K562 (cell line): ENCODE data around the gene GNAI3. TPM values are rescaled to one million over a fixed set of nuclear protein-coding genes. Genes with fewer than 3 reads are reported as not detected.

Experiments used
- ATAC-seq: fragments of 200-7000 bp; cut with Tn5 transposase; 3 replicates; pipeline ENCODE4 v1.9.1; 2020; ENCODE audit warnings: moderate library complexity
- BruUV-seq: library from RNA; stranded (reverse); fragments of 400-500 nt; replicated peaks from 2 replicates; lab custom pipeline; 2021; lab: Mats Ljungman, UMichigan
- CTCF ChIA-PET: fragments of 300-600 bp; formaldehyde crosslinking; extraction: SDS; loops from one replicate; lab custom pipeline; 2021; ENCODE audit warnings: low intra/inter-chr PET ratio; lab: Yijun Ruan, JAX
- POLR2A ChIA-PET: fragments of 300-600, 350-650 bp; sonication (Branson Sonifier 250); formaldehyde crosslinking; extraction: SDS; loops from one replicate; lab custom pipeline; 2021; ENCODE audit warnings: antibody characterized with exemption, inconsistent platforms; lab: Yijun Ruan, JAX
- DNase-seq, 4 experiments: peaks; one replicate each; pipeline versions ENCODE4 v3.0.0 to v3.0.0-alpha.2; 2011 to 2018; ENCODE audit warnings: low spot score in 3 of 4, mixed read lengths in 3 of 4; ENCODE audit errors: extremely low read depth in 1 of 4
- FAIRE-seq: peaks from 2 replicates; lab custom pipeline; 2011; peaks lifted over from hg19 to GRCh38; lab: Jason Lieb, UNC
- H2AFZ ChIP-seq: 2 replicates; pipeline ENCODE4 v1.6.0; 2011; ENCODE audit warnings: low read depth, low read length, control low read depth, inconsistent platforms
- H3K27ac ChIP-seq: fragments of 200-600 bp; 3 replicates; pipeline ENCODE4 v1.8.0; 2011; ENCODE audit warnings: low read depth, mild to moderate bottlenecking, control low read depth, inconsistent platforms, low read length, moderate library complexity, mixed read lengths; ENCODE audit errors: extremely low read depth
- H3K27me3 ChIP-seq, 2 experiments: fragments of 300-600 bp in 1 of 2; 2 replicates in 1 of 2; 3 replicates in 1 of 2; pipeline versions ENCODE4 v1.6.0 to v1.8.0; 2011; ENCODE audit warnings: inconsistent platforms in 2 of 2, low read length in 2 of 2, mild to moderate bottlenecking in 1 of 2, mixed read lengths in 1 of 2, moderate library complexity in 1 of 2; ENCODE audit not compliant: control insufficient read depth in 2 of 2, insufficient read depth in 2 of 2
- H3K36me3 ChIP-seq: fragments of 300-600 bp; 3 replicates; pipeline ENCODE4 v1.8.0; 2011; ENCODE audit warnings: mild to moderate bottlenecking, low read length, inconsistent platforms; ENCODE audit not compliant: control insufficient read depth, insufficient read depth
- H3K4me1 ChIP-seq, 2 experiments: fragments of 200-600 bp in 1 of 2; replicated peaks in 1 of 2; 2 replicates in 1 of 2; 3 replicates in 1 of 2; pipeline versions ENCODE4 v1.5.1 to v1.8.0; 2011; ENCODE audit warnings: inconsistent platforms in 2 of 2, low read length in 2 of 2, mild to moderate bottlenecking in 1 of 2, mixed read lengths in 1 of 2, moderate library complexity in 1 of 2; ENCODE audit not compliant: control insufficient read depth in 2 of 2, insufficient read depth in 2 of 2
- H3K4me2 ChIP-seq: 2 replicates; pipeline ENCODE4 v1.6.1; 2011; ENCODE audit warnings: low read length, control low read depth, inconsistent platforms, mixed read lengths; ENCODE audit not compliant: insufficient read depth
- H3K4me3 ChIP-seq: fragments of 200-600 bp; sonication (generic), shearing (Covaris generic); 2 replicates; pipeline ENCODE4 v1.5.1; 2016; ENCODE audit warnings: control low read depth, inconsistent platforms
- H3K79me2 ChIP-seq: fragments of 200-600 bp; 3 replicates; pipeline ENCODE4 v1.8.0; 2011; ENCODE audit warnings: low read length, inconsistent platforms; ENCODE audit not compliant: control insufficient read depth, insufficient read depth
- H3K9ac ChIP-seq, 2 experiments: 2 replicates each; pipeline versions ENCODE4 v1.6.0 to v1.6.1; 2011; ENCODE audit warnings: low read depth in 2 of 2, low read length in 2 of 2, control low read depth in 1 of 2, inconsistent platforms in 1 of 2, mild to moderate bottlenecking in 1 of 2, mixed read lengths in 1 of 2; ENCODE audit not compliant: insufficient read depth in 1 of 2
- H3K9me1 ChIP-seq: one replicate; pipeline ENCODE4 v1.6.0; 2011; ENCODE audit warnings: inconsistent platforms, mild to moderate bottlenecking, low read length, moderate library complexity; ENCODE audit not compliant: control insufficient read depth, insufficient read depth
- H3K9me3 ChIP-seq: replicated peaks from 2 replicates; pipeline ENCODE4 v1.5.1; 2011; ENCODE audit warnings: low read depth, low read length, inconsistent platforms; ENCODE audit not compliant: control insufficient read depth, insufficient read depth
- H4K20me1 ChIP-seq: replicated peaks from 2 replicates; pipeline ENCODE4 v1.6.1; 2011; ENCODE audit warnings: low read length, inconsistent platforms, mixed read lengths; ENCODE audit not compliant: control insufficient read depth, insufficient read depth
- ARID1B ChIP-seq: fragments of 450-650 bp; IDR thresholded peaks from 2 replicates; pipeline ENCODE4 v1.6.1; 2016; ENCODE audit warnings: antibody characterized with exemption, mild to moderate bottlenecking, inconsistent platforms
- BHLHE40 ChIP-seq: IDR thresholded peaks from 2 replicates; pipeline ENCODE4 v1.6.1; 2011; ENCODE audit warnings: low read length, improper control_type of control experiment
- FOXK2 ChIP-seq, 2 experiments: fragments of 450-650 bp; IDR thresholded peaks in 1 of 2; conservative IDR thresholded peaks in 1 of 2; 2 replicates each; pipeline ENCODE4 v1.6.1; 2016; ENCODE audit warnings: low read depth in 2 of 2, mild to moderate bottlenecking in 1 of 2
- GTF2A2 ChIP-seq: IDR thresholded peaks from 2 replicates; pipeline ENCODE4 v1.6.1; 2016; ENCODE audit warnings: mild to moderate bottlenecking, missing genetic modification characterization, missing compliant biosample characterization
- HDAC2 ChIP-seq: fragments of 450-650 bp; IDR thresholded peaks from 2 replicates; pipeline ENCODE4 v1.6.1; 2016; ENCODE audit warnings: mild to moderate bottlenecking
- NONO ChIP-seq, 2 experiments: fragments of 200-400 bp in 1 of 2; fragments of 450-650 bp in 1 of 2; formaldehyde crosslinking in 1 of 2; IDR thresholded peaks; 2 replicates each; pipeline ENCODE4 v1.6.1; 2017; ENCODE audit warnings: low read depth in 2 of 2, mild to moderate bottlenecking in 2 of 2, moderate library complexity in 2 of 2, low read length in 1 of 2
- PPARD ChIP-seq: fragments of 250-450 bp; sonication (Bioruptor Pico); IDR thresholded peaks from 2 replicates; pipeline ENCODE4 v1.8.0; 2022; ENCODE audit warnings: inconsistent platforms, mild to moderate bottlenecking, moderate library complexity
- RBM25 ChIP-seq: fragments of 200-400 bp; formaldehyde crosslinking; IDR thresholded peaks from 2 replicates; pipeline ENCODE4 v1.6.1; 2018; ENCODE audit warnings: low read length, low read depth, moderate library complexity; ENCODE audit not compliant: severe bottlenecking
- SMAD1 ChIP-seq: fragments of 150-350 bp; IDR thresholded peaks from 2 replicates; pipeline ENCODE4 v1.6.1; 2014; ENCODE audit warnings: low read length, low read depth; ENCODE audit not compliant: partially characterized antibody
- TAF9B ChIP-seq: fragments of 450-650 bp; IDR thresholded peaks from 2 replicates; pipeline ENCODE4 v1.6.1; 2018; ENCODE audit warnings: mild to moderate bottlenecking; ENCODE audit not compliant: partially characterized antibody
- TEAD4 ChIP-seq, 2 experiments: sonication (generic) in 1 of 2; formaldehyde crosslinking in 1 of 2; IDR thresholded peaks; 2 replicates each; pipeline versions ENCODE4 v1.6.1 to v1.8.0; 2012 to 2022; ENCODE audit warnings: borderline replicate concordance in 1 of 2, inconsistent platforms in 1 of 2, low read length in 1 of 2, mild to moderate bottlenecking in 1 of 2, missing genetic modification reagents in 1 of 2
- ZFP36 ChIP-seq: fragments of 150-350 bp; IDR thresholded peaks from 2 replicates; pipeline ENCODE4 v1.6.1; 2018; ENCODE audit warnings: low read length, low read depth; ENCODE audit not compliant: partially characterized antibody
- ZNF212 ChIP-seq: fragments of 450-650 bp; formaldehyde crosslinking; IDR thresholded peaks from 2 replicates; pipeline ENCODE4 v1.4.0; 2020; ENCODE audit warnings: mild to moderate bottlenecking
- ZNF282 ChIP-seq: sonication (generic); formaldehyde crosslinking; IDR thresholded peaks from 2 replicates; pipeline ENCODE4 v1.8.1; 2023; ENCODE audit warnings: missing genetic modification reagents
- ZNF589 ChIP-seq: fragments of 200-800 bp; sonication (Bioruptor generic); IDR thresholded peaks from 2 replicates; pipeline ENCODE4 v1.6.1; 2016; ENCODE audit warnings: low read depth, missing genetic modification characterization, missing compliant biosample characterization
- ZNF668 ChIP-seq: fragments of 250-450 bp; sonication (Bioruptor Pico); IDR thresholded peaks from 2 replicates; pipeline ENCODE4 v1.8.0; 2022; ENCODE audit warnings: mild to moderate bottlenecking, inconsistent platforms
- WGBS: fragments of 100-300 bp; shearing (Covaris generic); methylation state at CpG from one replicate; pipeline ENCODE4 v1.1.6; 2016; ENCODE audit warnings: low coverage, mixed read lengths; ENCODE audit not compliant: insufficient coverage; ENCODE audit errors: missing lambda C conversion rate; 5-methylcytosine and 5-hydroxymethylcytosine counted together
- in situ Hi-C: fragments of 300-500 bp; cut with MboI; formaldehyde crosslinking; loops from 4 replicates; pipeline ENCODE4 v1.15.0; 2018; ENCODE audit warnings: inconsistent platforms, mixed read lengths
- intact Hi-C: fragments of 100-400 bp; cut with micrococcal nuclease; formaldehyde crosslinking; loops from 2 replicates; pipeline ENCODE4 v1.14.2; 2022
- polyA plus RNA-seq, 8 experiments: library from polyadenylated mRNA; depleted of rRNA in 4 of 8; stranded (reverse) in 5 of 8; unstranded in 3 of 8; fragments of >200 nt; fragmentation: Nextera tagmentation in 2 of 8; fragmentation: Illumina TruSeq in 1 of 8; extraction: Ambion mirVana in 2 of 8; extraction: Trizol in 1 of 8; gene quantifications; 2 replicates each; pipeline versions ENCODE4 v1.2.1 to v1.2.3, GENCODE V29; 2011 to 2014; ENCODE audit warnings: inconsistent platforms in 1 of 8, missing spikeins in 1 of 8
- total RNA-seq, 7 experiments: library from RNA; depleted of rRNA in 6 of 7; stranded (reverse); fragments of >200 nt in 6 of 7; fragmentation: Illumina TruSeq in 2 of 7; extraction: Trizol in 2 of 7; gene quantifications; 2 replicates each; pipeline versions ENCODE4 v1.2.1 to v1.2.3, GENCODE V29; 2011 to 2021; ENCODE audit warnings: low replicate concordance in 1 of 7
- TF ChIP-seq, protein P1 (sequence below): fragments of 450-650 bp; formaldehyde crosslinking; IDR thresholded peaks from 2 replicates; pipeline ENCODE4 v1.4.0; 2020; ENCODE audit warnings: mild to moderate bottlenecking, mixed read lengths
- TF ChIP-seq, protein P2 (sequence below), 2 experiments: fragments of 250-450 bp in 1 of 2; fragments of 450-650 bp in 1 of 2; sonication (Bioruptor Pico) in 1 of 2; IDR thresholded peaks; 2 replicates each; pipeline versions ENCODE4 v1.6.1 to v1.8.0; 2016 to 2021; ENCODE audit warnings: mild to moderate bottlenecking in 2 of 2, moderate library complexity in 2 of 2, missing compliant biosample characterization in 1 of 2, missing genetic modification characterization in 1 of 2
- TF ChIP-seq, protein P3 (sequence below): fragments of 250-450 bp; sonication (Bioruptor Pico); IDR thresholded peaks from 2 replicates; pipeline ENCODE4 v1.8.0; 2022; ENCODE audit warnings: inconsistent platforms, mild to moderate bottlenecking, moderate library complexity, borderline replicate concordance

GNAI3 gene
- total and polyA plus RNA-seq, 9 of the 15 experiments (the other 6 are each of a cell fraction or from before 2014, with no cell fraction given), result 6.3 to 13.2 (median 8.9) TPM

DNA sequence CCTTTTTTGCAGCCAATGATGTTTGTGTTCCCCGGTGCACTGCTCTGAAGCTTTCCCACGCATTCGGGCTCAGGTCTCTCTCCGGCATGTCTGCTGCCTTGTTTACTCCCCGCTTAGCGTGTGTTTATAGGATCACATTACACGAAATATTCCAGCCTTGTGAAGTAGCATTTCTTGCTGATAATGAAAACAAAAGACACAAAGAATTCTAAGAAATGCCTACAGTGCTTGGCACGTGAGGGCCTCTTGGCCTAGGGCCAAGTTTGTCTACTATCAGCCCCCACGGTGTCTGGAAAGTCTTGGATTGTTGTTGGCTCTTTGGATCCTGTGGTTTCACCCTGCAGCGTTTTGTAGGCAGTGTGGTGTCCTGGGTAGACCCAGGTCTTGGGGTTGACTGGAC, 96.3 kb downstream of the GNAI3 start:
- DNase-seq, result peak in 1 of 4 experiments; percentile 64
- in situ Hi-C loops, result loop anchor here (5.0 to 10.0 kb wide), 3 partner anchors 128 to 370 kb away; no protein-coding TSS in a partner anchor
- WGBS, result 13% methylated on average over 10 of the region's 10 CpGs
- no peak overlapping the region for H3K27ac ChIP-seq
- POLR2A ChIA-PET, result interaction anchor here (1.1 kb wide), 1 partner anchor 11 kb away, joined by 3 read pairs; the partner anchor contains the start of gene GSTM4
- H3K36me3 ChIP-seq, result no peaks in the 10 kb centered on the region
- H3K27me3 ChIP-seq, result no peaks in the 10 kb centered on the region
- BruUV-seq, result no TSS peak
- H2AFZ ChIP-seq, result peak overlapping the region; percentile 56
- no peaks in the 10 kb centered on the region for H4K20me1 ChIP-seq
- H3K4me1 ChIP-seq, result peaks cover 15 to 36% of the 10 kb centered on the region in 2 experiments; a peak in 4 of 5 replicates
- ATAC-seq, result no peak
- intact Hi-C loops, result loop anchor here (5.0 to 10.0 kb wide), 2 partner anchors 58 to 470 kb away; partner anchors contain the start of gene UBL4B
- FAIRE-seq, result no peak
- H3K9me1 ChIP-seq, result no peaks in the 10 kb centered on the region
- H3K4me3 ChIP-seq, result no peak overlapping the region
- CTCF ChIA-PET, result interaction anchor here (0.6 to 6.9 kb wide), 3 partner anchors 129 to 415 kb away, joined by 3 to 77 read pairs (median 15); partner anchors contain the start of gene AHCYL1
- H3K4me2 ChIP-seq, result peak overlapping the region; percentile 31
- H3K79me2 ChIP-seq, result no peaks in the 10 kb centered on the region
- no peak overlapping the region for H3K9ac ChIP-seq
- no peaks in the 10 kb centered on the region; the same call in 1 of the 2 replicates for H3K9me3 ChIP-seq
- TF ChIP-seq ZNF668 (CRISPR knock-in tag) (no peak), FOXK2 (conservative IDR thresholded peaks at IDR 0.05 in 1 of 2, IDR thresholded peaks at IDR 0.05 in 1 of 2; ENCODE audit: low read depth in 2 of 2) (peak; percentile 62 to 78; a peak in 3 of 4 replicates), HDAC2 (no peak), GTF2A2 (no peak), RBM25 (no peak), SMAD1 (peak; percentile 77), ZNF212 (CRISPR knock-in tag) (no peak), ZNF282 (CRISPR knock-in tag) (no peak), NONO (IDR thresholded peaks at IDR 0.05; ENCODE audit: low read depth in 2 of 2, low read length in 1 of 2) (no peak), TEAD4 (IDR thresholded peaks at IDR 0.05; ENCODE audit: low read length) (no peak), TEAD4 (CRISPR knock-in tag; IDR thresholded peaks at IDR 0.05; ENCODE audit: borderline replicate concordance) (no peak), BHLHE40 (peak; percentile 93), ZNF589 (CRISPR knock-in tag) (no peak), TAF9B (no peak), ARID1B (peak; percentile 22; the same call in 1 of the 2 replicates), ZFP36 (peak; percentile 20), PPARD (CRISPR knock-in tag) (no peak)
- TF ChIP-seq, protein P1, sequence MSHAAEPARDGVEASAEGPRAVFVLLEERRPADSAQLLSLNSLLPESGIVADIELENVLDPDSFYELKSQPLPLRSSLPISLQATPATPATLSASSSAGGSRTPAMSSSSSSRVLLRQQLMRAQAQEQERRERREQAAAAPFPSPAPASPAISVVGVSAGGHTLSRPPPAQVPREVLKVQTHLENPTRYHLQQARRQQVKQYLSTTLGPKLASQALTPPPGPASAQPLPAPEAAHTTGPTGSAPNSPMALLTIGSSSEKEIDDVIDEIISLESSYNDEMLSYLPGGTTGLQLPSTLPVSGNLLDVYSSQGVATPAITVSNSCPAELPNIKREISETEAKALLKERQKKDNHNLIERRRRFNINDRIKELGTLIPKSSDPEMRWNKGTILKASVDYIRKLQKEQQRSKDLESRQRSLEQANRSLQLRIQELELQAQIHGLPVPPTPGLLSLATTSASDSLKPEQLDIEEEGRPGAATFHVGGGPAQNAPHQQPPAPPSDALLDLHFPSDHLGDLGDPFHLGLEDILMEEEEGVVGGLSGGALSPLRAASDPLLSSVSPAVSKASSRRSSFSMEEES, result no peak
- TF ChIP-seq, protein P2, sequence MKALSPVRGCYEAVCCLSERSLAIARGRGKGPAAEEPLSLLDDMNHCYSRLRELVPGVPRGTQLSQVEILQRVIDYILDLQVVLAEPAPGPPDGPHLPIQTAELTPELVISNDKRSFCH (CRISPR knock-in tag; IDR thresholded peaks at IDR 0.05), result no peak
- TF ChIP-seq, protein P2 (tag; IDR thresholded peaks at IDR 0.05), result no peak
- TF ChIP-seq, protein P3, sequence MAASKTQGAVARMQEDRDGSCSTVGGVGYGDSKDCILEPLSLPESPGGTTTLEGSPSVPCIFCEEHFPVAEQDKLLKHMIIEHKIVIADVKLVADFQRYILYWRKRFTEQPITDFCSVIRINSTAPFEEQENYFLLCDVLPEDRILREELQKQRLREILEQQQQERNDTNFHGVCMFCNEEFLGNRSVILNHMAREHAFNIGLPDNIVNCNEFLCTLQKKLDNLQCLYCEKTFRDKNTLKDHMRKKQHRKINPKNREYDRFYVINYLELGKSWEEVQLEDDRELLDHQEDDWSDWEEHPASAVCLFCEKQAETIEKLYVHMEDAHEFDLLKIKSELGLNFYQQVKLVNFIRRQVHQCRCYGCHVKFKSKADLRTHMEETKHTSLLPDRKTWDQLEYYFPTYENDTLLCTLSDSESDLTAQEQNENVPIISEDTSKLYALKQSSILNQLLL (CRISPR knock-in tag), result no peak
